Ecto neural progenitor cell (in vitro differentiated cells): Measurements from ENCODE around the gene CSAD.

ENCODE experiments used
- DNase-seq: peaks from one replicate; pipeline ENCODE4 v3.0.0-alpha.2; 2018; ENCODE audit warnings: low spot score

The CSAD gene

GRCh38 chr12:53198486-53199110 lies 17.9 kb upstream of the CSAD start:
- DNase-seq = no peak

GRCh38 chr12:53197011-53197640 lies 16.4 kb upstream of the CSAD start:
- DNase-seq = no peak

GRCh38 chr12:53196486-53196885 lies 15.8 kb upstream of the CSAD start:
- DNase-seq = no peak

GRCh38 chr12:53195516-53196420 lies 15.0 kb upstream of the CSAD start:
- DNase-seq = no peak

GRCh38 chr12:53194973-53195372 lies 14.2 kb upstream of the CSAD start:
- DNase-seq = no peak

- DNase-seq = no peak
Observed at GRCh38 chr12:53193985-53194716, 13.4 kb upstream of the CSAD start.

GRCh38 chr12:53193040-53193439 lies 12.3 kb upstream of the CSAD start:
- no peak for DNase-seq

GRCh38 chr12:53192531-53193021 lies 11.9 kb upstream of the CSAD start:
- DNase-seq = no peak

GRCh38 chr12:53191885-53192530 lies 11.3 kb upstream of the CSAD start:
- no peak for DNase-seq

GRCh38 chr12:53191096-53191884 lies 10.6 kb upstream of the CSAD start:
- DNase-seq = no peak

GRCh38 chr12:53190108-53190729 lies 9.5 kb upstream of the CSAD start:
- peak; percentile 73 for DNase-seq

- DNase-seq = no peak
Observed at GRCh38 chr12:53187145-53187899, 6.6 kb upstream of the CSAD start.

GRCh38 chr12:53186745-53187144 lies 6.0 kb upstream of the CSAD start:
- DNase-seq = no peak

GRCh38 chr12:53185582-53186153 lies 4.9 kb upstream of the CSAD start:
- DNase-seq = no peak

GRCh38 chr12:53184828-53185227 lies 4.1 kb upstream of the CSAD start:
- DNase-seq = no peak

GRCh38 chr12:53182903-53183302 lies 2.2 kb upstream of the CSAD start:
- DNase-seq = no peak

GRCh38 chr12:53181935-53182334 lies 1.2 kb upstream of the CSAD start:
- DNase-seq = no peak

GRCh38 chr12:53180931-53181645 lies 363 bp upstream of the CSAD start:
- DNase-seq = peak; percentile 93
